Activated naive CD8-positive, alpha-beta T cell treated with anti-CD3 and anti-CD28 coated beads for 36 hours (primary cell): ENCODE measurements around the gene FIGN. TPM values are rescaled to one million over a fixed set of nuclear protein-coding genes. Genes with fewer than 3 reads are reported as not detected.

Experiments
- DNase-seq: peaks from one replicate; pipeline ENCODE4 v3.0.0; 2021
- H3K27ac Mint-ChIP-seq: one replicate; pipeline ENCODE4 v1.8.0; 2022; ENCODE audit warnings: mild to moderate bottlenecking, moderate library complexity, mixed read lengths
- H3K27me3 Mint-ChIP-seq: one replicate; pipeline ENCODE4 v1.8.0; 2022; ENCODE audit warnings: mild to moderate bottlenecking, mixed read lengths
- H3K36me3 Mint-ChIP-seq: one replicate; pipeline ENCODE4 v1.8.0; 2021; ENCODE audit warnings: mild to moderate bottlenecking, mixed read lengths
- H3K4me1 Mint-ChIP-seq: one replicate; pipeline ENCODE4 v1.8.0; 2021; ENCODE audit warnings: mixed read lengths
- H3K4me3 Mint-ChIP-seq: one replicate; pipeline ENCODE4 v1.8.0; 2022; ENCODE audit warnings: mild to moderate bottlenecking, moderate library complexity, mixed read lengths
- H3K9me3 Mint-ChIP-seq: one replicate; pipeline ENCODE4 v1.8.0; 2022; ENCODE audit warnings: mixed read lengths
- total RNA-seq, 2 experiments: library from RNA; stranded (reverse); gene quantifications; one replicate each; pipeline ENCODE4 v1.2.3, GENCODE V29; 2021

FIGN gene
- total RNA-seq, 2 experiments from 2014 or later = not detected

DNA sequence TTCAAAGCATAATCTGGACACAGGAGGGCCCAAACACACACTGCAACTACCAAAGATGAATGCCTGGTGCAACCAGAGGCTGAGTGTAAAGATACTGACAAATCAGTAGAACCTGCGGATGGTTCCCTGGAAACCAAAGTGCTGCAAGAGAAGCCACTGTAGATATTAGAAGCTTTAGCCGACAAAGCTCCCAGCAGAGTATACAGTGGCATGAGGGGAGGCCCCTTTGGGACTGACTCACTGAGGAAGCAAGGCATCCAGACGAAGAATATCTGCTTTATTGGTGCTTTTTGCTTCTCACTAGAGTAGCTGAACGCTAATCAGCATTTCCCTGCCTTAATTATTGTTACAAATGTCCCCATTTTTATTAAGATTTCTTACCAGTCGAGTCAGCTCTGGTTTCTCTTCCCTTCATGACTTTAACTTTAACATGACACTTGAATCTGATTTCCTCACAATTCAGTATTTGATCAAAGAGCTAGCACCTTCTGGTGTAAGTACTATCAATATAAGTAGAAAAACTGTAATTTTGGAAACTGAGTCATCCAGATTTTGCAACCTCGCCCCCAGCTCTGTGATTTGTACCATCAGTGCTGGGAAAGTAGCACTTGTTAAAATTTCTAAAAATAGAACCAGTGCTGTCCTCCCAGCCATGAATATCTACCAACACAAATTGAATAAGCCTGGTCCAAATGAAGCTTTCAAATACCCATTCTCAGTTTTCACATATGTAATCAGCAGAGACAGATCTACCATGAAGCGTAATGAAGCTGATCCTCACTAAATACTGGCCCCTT lies 34.2 kb downstream of the FIGN start:
- Mint-ChIP-seq H3K4me1 (no peaks in the 10 kb centered on the region), H3K27ac (no peak overlapping the region), H3K9me3 (no peaks in the 10 kb centered on the region), H3K27me3 (no peaks in the 10 kb centered on the region), H3K4me3 (no peak overlapping the region), H3K36me3 (no peaks in the 10 kb centered on the region)
- no peak for DNase-seq

DNA sequence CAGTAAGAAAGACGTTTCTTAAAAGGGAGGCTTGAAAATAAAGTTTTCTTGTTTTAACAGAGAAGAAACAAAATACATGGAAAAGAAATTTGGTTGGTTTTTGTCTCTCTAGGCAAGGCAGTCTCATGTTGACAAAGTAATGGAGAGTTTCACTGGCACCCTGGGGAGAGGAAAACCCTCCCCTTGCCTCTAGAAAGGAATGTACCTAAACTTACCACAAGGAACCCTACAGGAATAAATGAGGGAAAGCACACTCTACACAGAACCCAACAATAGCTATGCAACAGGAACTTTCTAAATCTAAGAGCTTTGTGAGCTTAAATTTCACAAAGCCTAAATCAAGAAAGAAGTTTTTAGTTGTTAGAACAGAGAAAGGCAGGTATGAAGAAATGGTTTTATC lies 37.0 kb downstream of the FIGN start:
- Mint-ChIP-seq H3K27me3 (no peaks in the 10 kb centered on the region), H3K9me3 (peaks cover 1% of the 10 kb centered on the region), H3K27ac (no peak overlapping the region), H3K4me3 (no peak overlapping the region), H3K4me1 (no peaks in the 10 kb centered on the region), H3K36me3 (no peaks in the 10 kb centered on the region)
- DNase-seq = no peak

DNA sequence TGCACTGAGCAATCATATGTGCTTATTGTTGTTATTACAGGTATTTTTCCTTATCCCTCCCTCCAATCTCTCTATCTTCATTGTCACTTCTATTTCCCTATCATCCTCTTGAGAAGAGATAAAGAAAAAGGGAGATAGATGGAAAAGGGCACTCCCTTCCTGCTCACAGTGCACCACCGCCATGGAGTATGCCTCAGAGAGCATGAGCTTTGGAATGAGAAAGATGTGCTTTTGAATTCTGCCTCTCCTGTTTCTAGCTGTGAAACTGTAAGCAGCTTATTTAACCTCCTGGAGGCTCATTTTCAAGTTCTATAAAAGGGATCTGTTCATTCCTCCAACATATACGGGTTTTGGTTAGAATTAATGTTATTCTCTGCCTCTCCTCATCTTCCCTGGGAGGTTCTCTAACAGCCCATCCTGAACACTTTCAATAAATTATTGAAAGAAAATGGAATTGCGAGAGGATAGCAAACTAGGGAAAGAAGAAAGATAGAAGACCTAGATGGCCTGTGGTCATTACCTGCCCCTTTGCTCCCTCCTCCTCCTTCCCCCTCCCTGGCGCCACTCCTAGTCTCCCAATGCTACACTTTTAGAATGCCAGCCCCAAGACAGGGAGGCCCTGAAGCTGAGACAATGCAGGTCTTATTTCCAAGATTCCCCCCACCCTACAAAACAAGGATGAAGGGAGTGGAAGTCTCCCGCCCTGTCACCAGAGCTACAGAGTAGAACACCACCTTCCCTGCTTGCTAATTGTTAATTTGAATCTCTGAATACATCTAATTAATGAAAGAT lies 37.8 kb downstream of the FIGN start:
- no peak for DNase-seq
- no peaks in the 10 kb centered on the region for H3K27me3 Mint-ChIP-seq
- H3K9me3 Mint-ChIP-seq = peaks cover 1% of the 10 kb centered on the region
- H3K27ac Mint-ChIP-seq = no peak overlapping the region
- H3K4me3 Mint-ChIP-seq = no peak overlapping the region
- H3K4me1 Mint-ChIP-seq = no peaks in the 10 kb centered on the region
- H3K36me3 Mint-ChIP-seq = no peaks in the 10 kb centered on the region

DNA sequence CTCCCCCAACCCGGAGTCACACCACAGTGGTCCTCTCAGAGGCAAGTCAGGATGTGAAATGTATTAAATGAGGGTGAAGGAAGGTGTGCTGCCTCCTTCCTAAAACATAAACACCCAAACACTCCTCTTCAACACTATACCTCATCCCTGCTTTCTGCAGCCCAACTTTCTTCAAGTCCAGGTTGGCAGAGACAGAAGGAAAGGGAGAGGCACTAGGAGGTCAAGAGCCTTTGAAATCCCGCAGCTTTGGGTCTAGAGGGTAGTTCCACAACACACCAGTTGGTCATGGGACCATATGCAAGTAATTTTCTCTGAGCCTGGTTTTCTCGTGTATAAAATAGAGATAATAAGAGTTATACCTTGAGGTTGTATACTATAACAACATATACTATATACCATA lies 38.4 kb downstream of the FIGN start:
- no peak overlapping the region for H3K27ac Mint-ChIP-seq
- H3K36me3 Mint-ChIP-seq = no peaks in the 10 kb centered on the region
- no peak for DNase-seq
- no peaks in the 10 kb centered on the region for H3K4me1 Mint-ChIP-seq
- peaks cover 1% of the 10 kb centered on the region for H3K9me3 Mint-ChIP-seq
- H3K4me3 Mint-ChIP-seq = no peak overlapping the region
- no peaks in the 10 kb centered on the region for H3K27me3 Mint-ChIP-seq

DNA sequence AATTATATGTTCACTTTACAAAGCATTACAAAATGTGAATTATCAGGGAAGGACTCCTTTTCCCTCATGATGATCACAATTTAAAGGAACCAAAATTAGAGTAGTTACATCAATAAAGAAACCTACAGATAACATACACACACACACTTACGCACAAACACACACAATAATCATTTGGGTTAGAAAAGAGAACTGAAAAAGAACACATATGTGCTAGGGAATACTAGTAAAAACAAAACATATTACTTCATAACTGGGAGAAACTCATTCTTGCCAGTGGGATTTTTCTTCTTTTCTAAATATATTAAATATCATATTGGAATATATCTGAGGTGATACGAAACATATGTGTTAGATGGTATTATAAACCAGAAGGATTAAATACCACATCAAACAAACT lies 42.3 kb downstream of the FIGN start:
- no peaks in the 10 kb centered on the region for H3K4me1 Mint-ChIP-seq
- H3K36me3 Mint-ChIP-seq = no peaks in the 10 kb centered on the region
- DNase-seq = no peak
- peaks cover 1% of the 10 kb centered on the region for H3K9me3 Mint-ChIP-seq
- no peak overlapping the region for H3K27ac Mint-ChIP-seq
- no peak overlapping the region for H3K4me3 Mint-ChIP-seq
- no peaks in the 10 kb centered on the region for H3K27me3 Mint-ChIP-seq

DNA sequence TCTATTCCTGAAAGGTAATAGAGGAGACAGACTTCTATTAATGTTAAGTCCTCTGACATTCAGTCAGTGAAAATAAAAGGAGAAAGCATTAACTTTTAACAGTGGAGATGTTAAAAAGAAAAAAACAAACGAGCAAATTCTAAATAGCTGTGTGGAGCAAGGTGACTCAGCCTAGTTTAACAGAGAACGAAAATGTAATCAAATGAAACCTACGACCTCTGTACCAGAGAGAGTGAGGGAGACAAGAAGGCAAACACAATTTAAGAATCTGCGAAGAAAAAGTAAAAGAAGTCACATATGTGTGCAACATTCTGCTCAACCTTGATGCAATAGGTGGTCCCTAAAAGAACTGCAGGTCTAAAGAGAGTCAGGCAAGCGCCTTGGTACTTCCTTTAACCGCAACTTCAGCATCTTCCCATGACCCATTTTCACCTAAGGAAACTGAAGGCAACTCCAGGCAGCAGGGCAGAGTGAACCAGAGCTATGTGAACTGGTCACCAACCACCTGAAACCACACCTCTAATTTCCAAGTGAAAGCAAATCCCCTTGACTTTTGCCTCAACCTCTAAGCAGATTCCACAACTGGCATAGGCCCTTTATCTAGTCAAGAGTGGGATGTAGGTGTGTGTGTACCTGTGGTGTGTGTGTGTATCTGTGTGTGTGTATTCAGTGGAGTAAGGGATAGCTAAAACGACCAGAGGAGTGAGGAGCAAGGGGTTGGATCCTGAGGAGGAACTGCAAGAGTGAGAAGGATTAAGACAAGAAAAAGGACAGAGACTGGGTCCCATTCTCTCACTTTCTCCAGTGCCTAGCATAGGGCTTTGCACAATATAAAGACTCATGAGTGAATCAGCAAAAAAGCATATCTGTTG lies 43.0 kb downstream of the FIGN start:
- Mint-ChIP-seq H3K36me3 (no peaks in the 10 kb centered on the region), H3K4me1 (no peaks in the 10 kb centered on the region), H3K4me3 (no peak overlapping the region), H3K27ac (no peak overlapping the region), H3K9me3 (peaks cover 1% of the 10 kb centered on the region), H3K27me3 (no peaks in the 10 kb centered on the region)
- no peak for DNase-seq

DNA sequence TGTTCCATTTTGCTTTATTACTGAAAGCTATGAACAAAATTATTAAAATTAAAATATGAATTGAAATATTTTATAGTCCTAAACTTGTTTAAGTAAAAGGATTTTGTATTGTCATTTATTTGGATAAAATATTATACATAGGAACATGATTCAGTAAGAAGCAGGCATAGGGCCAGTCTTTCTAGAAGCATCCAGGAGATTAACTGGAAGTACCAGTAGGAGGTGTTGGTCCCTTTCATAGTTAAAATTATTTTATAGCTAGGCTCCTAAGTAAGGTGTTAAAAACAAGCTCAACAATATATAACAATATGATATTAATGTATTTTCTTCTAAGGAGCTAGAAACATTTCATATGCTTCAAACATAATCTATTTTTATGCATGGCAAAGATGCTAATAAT lies 43.7 kb downstream of the FIGN start:
- no peaks in the 10 kb centered on the region for H3K27me3 Mint-ChIP-seq

DNA sequence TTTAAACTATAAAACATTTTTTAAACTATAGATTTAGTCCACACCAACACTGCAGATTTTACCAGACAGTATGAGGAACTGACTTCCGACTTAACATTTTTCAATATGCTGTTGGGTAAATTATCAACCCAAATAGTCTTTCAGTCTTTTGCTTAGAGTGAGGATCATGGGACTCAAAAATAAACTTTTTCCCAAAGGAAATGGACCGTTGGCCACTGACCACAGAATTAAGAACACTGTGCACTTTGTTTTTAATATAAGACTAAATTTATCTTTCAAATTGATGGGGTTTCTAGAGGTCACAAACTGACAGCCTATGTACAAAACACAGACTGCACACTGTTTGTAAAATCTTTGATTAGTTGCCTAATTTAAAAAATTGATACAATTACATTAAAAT lies 44.9 kb downstream of the FIGN start:
- no peak overlapping the region for H3K27ac Mint-ChIP-seq
- no peaks in the 10 kb centered on the region for H3K36me3 Mint-ChIP-seq
- H3K4me1 Mint-ChIP-seq = no peaks in the 10 kb centered on the region
- DNase-seq = no peak
- H3K4me3 Mint-ChIP-seq = no peak overlapping the region
- peaks cover 1% of the 10 kb centered on the region for H3K9me3 Mint-ChIP-seq
- H3K27me3 Mint-ChIP-seq = no peaks in the 10 kb centered on the region

More for the DNA sequence above, 43.7 kb downstream of the FIGN start:
- H3K9me3 Mint-ChIP-seq = peaks cover 1% of the 10 kb centered on the region
- DNase-seq = no peak
- no peak overlapping the region for H3K4me3 Mint-ChIP-seq
- H3K27ac Mint-ChIP-seq = no peak overlapping the region
- no peaks in the 10 kb centered on the region for H3K4me1 Mint-ChIP-seq
- no peaks in the 10 kb centered on the region for H3K36me3 Mint-ChIP-seq

DNA sequence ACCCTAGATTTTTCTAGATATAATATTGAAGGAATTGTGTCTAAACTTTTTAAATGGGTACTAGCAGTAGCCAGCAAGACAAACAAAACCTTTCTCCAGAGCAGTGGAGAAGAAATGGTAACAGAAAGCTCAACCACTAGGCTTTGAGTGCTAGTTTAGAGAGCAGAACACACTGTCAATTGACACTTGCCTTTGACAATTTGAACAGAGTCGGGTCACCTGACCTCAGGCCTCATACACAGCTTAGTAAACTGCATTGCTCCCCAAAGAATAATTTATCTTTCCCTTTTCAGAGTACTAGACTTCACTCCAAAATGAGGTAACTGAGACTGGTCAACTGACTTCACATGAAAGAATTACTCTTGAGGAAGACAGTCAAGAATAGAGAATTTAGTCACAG lies 48.6 kb downstream of the FIGN start:
- Mint-ChIP-seq H3K4me1 (no peaks in the 10 kb centered on the region), H3K36me3 (no peaks in the 10 kb centered on the region), H3K4me3 (no peak overlapping the region)

DNA sequence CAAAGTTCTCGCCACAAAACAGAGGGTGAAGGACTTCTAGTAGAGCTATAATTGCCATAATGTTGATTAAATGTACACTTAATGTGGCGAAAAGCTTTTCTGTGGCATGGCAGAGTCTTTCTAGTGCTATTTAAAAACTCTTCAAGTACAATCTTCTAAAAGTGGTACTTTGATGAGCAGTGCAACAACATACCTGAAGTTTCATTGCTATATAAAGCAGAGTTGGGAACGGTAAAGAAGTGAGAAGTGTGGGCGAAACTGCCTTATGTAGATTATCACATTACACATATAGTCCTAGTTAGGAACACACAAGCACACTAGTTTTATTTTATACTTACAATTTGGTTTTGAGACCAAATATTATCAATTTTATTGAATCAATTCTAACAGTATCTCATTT lies 49.5 kb downstream of the FIGN start:
- Mint-ChIP-seq H3K4me3 (no peak overlapping the region), H3K27me3 (no peaks in the 10 kb centered on the region), H3K4me1 (no peaks in the 10 kb centered on the region), H3K36me3 (no peaks in the 10 kb centered on the region), H3K9me3 (peaks cover 4% of the 10 kb centered on the region), H3K27ac (no peak overlapping the region)
- no peak for DNase-seq

More for the DNA sequence above, 48.6 kb downstream of the FIGN start:
- Mint-ChIP-seq H3K27me3 (no peaks in the 10 kb centered on the region), H3K27ac (no peak overlapping the region), H3K9me3 (peaks cover 4% of the 10 kb centered on the region)
- no peak for DNase-seq

DNA sequence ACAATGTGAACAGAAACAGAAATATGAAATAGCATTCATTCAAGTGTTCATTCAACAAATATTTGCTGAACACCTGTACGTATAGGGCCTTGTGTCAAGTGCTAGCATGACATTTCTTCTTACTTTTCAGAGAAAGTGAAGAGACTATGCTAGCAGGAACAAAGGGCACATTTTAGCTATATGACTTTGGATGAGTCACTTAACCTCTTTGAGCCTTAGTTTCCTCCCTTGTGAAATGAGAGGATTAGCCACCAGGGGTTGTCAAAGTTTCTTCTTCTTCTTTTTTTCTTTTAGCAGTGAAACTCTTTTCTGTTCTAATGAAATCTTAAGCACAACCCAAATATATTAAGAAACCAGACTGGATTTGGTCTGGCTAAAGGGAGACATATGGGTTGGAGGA lies 53.1 kb downstream of the FIGN start:
- Mint-ChIP-seq H3K27me3 (no peaks in the 10 kb centered on the region), H3K36me3 (no peaks in the 10 kb centered on the region), H3K4me1 (no peaks in the 10 kb centered on the region), H3K4me3 (no peak overlapping the region), H3K27ac (no peak overlapping the region), H3K9me3 (peaks cover 4% of the 10 kb centered on the region)
- DNase-seq = no peak

DNA sequence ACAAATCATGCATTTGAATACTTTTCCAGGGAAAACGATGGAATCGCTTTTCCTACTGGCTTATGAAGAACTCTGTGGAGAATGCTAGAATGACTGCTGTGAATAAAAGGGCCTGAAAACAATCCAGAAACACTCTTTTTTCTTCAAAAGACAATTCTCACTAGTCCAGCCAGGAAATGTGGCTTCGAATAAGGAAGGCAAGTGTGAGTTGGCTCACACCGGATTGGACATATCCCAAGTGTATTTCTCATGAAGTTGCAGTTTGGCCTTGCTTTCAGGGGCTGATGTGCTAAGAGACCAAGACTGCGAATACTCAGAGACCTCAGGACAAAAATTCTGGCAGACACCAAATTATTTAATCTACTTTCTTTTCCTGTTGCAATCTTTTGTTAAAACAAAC lies 54.1 kb downstream of the FIGN start:
- Mint-ChIP-seq H3K27me3 (no peaks in the 10 kb centered on the region), H3K27ac (no peak overlapping the region), H3K9me3 (peaks cover 4% of the 10 kb centered on the region), H3K4me1 (no peaks in the 10 kb centered on the region), H3K36me3 (no peaks in the 10 kb centered on the region), H3K4me3 (no peak overlapping the region)
- no peak for DNase-seq

DNA sequence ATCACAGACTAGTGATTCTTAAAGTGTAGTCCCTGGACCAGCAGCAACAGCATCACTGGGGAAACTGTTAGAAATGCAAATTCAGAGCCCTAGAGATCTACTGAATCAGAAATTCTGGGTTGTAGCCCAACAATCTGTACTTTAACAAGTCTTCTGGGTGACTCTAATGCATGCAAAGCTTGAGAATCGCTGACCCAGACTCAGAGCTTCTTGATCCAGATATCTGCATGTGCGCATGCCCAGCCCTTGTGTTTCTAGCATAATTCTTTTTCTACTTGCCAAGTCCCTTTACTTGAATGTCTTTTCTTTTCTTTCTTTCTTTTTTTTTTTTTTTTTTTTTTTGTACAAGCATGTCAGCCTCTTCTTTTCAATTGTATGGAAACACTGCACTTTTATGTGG lies 60.4 kb downstream of the FIGN start:
- no peaks in the 10 kb centered on the region for H3K4me1 Mint-ChIP-seq

DNA sequence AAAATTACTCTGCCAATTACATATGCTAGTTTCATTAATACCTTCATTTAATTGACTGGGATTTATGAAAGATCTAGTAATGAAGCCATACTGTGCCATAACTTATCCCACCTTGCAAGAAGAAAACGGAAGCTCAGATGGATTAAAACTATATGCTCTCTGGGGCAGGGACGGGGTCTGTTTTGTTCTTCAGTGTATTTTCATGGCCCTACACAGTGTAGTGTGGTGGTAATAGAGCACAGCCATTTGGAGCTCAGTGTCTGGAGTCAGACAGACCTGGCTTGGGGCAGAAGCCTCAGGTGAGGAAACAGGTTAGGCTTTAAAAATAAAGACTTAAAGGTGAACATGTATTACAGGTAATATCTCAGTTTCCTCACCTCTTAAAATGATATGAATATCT lies 62.3 kb downstream of the FIGN start:
- Mint-ChIP-seq H3K27me3 (no peaks in the 10 kb centered on the region), H3K27ac (no peak overlapping the region), H3K36me3 (no peaks in the 10 kb centered on the region), H3K4me1 (no peaks in the 10 kb centered on the region), H3K9me3 (no peaks in the 10 kb centered on the region), H3K4me3 (no peak overlapping the region)
- DNase-seq = no peak

More for the DNA sequence above, 60.4 kb downstream of the FIGN start:
- H3K27ac Mint-ChIP-seq = no peak overlapping the region
- H3K4me3 Mint-ChIP-seq = no peak overlapping the region
- H3K27me3 Mint-ChIP-seq = no peaks in the 10 kb centered on the region
- no peaks in the 10 kb centered on the region for H3K9me3 Mint-ChIP-seq
- no peak for DNase-seq
- H3K36me3 Mint-ChIP-seq = no peaks in the 10 kb centered on the region

DNA sequence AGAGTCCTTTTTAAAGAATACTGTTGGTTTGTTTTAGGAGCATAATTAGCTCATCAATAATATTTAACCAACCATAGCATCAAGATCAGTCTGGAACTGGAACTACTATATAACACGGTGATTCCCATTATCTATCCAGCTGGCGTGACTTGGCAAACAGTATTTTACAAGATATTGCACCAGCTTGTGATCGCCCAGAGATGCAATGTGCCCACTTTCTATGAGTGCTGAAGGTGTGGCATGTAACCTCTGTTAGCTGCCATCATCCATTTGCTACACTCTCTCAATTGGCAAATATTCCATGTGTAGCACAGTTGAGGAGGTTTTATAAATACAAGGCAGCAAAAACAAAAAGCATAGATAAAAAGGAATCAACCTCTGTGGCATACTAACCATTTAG lies 64.9 kb downstream of the FIGN start:
- no peak overlapping the region for H3K27ac Mint-ChIP-seq
- H3K27me3 Mint-ChIP-seq = no peaks in the 10 kb centered on the region
- no peaks in the 10 kb centered on the region for H3K36me3 Mint-ChIP-seq
- DNase-seq = no peak
- H3K4me3 Mint-ChIP-seq = no peak overlapping the region
- no peaks in the 10 kb centered on the region for H3K4me1 Mint-ChIP-seq
- no peaks in the 10 kb centered on the region for H3K9me3 Mint-ChIP-seq
